Endothelial cell of umbilical vein (primary cell): Measurements from ENCODE around the gene PGBD5. TPM values are rescaled to one million over a fixed set of nuclear protein-coding genes. Genes with fewer than 3 reads are reported as not detected.

Source experiments
- BruUV-seq: library from RNA; stranded (reverse); fragments of 400-500 nt; replicated peaks from 2 replicates; lab custom pipeline; 2021; lab: Mats Ljungman, UMichigan
- CTCF ChIA-PET: fragments of 300-600, 350-600 bp; sonication (Branson Sonifier 250); formaldehyde crosslinking; loops from one replicate; lab custom pipeline; 2021; ENCODE audit warnings: antibody characterized with exemption, inconsistent platforms; lab: Charles Lee
- POLR2A ChIA-PET: fragments of 300-600, 350-600 bp; sonication (Branson Sonifier 250); formaldehyde crosslinking; loops from one replicate; lab custom pipeline; 2021; ENCODE audit warnings: antibody characterized with exemption, inconsistent platforms; lab: Charles Lee
- DNase-seq: peaks from one replicate; pipeline ENCODE4 v3.0.0-alpha.2; 2011; ENCODE audit warnings: low read depth, low spot score
- FAIRE-seq: peaks from 2 replicates; lab custom pipeline; 2011; peaks lifted over from hg19 to GRCh38; lab: Jason Lieb, UNC
- H2AFZ ChIP-seq: 2 replicates; pipeline ENCODE4 v1.6.0; 2012; ENCODE audit warnings: low read depth, low read length, control low read depth, inconsistent platforms
- H3K27ac ChIP-seq: 2 replicates; pipeline ENCODE4 v1.5.1; 2011; ENCODE audit warnings: low read depth, mild to moderate bottlenecking, control low read depth, low read length, moderate library complexity; ENCODE audit not compliant: insufficient read depth
- H3K27me3 ChIP-seq, 2 experiments: 2 replicates each; pipeline versions ENCODE4 v1.6.0 to v1.6.1; 2011; ENCODE audit warnings: low read length in 2 of 2, mixed read lengths in 1 of 2; ENCODE audit not compliant: control insufficient read depth in 2 of 2, insufficient read depth in 2 of 2
- H3K36me3 ChIP-seq, 2 experiments: 2 replicates in 1 of 2; 3 replicates in 1 of 2; pipeline ENCODE4 v1.5.1; 2011; ENCODE audit warnings: low read length in 2 of 2, mild to moderate bottlenecking in 1 of 2, moderate library complexity in 1 of 2; ENCODE audit not compliant: control insufficient read depth in 2 of 2, insufficient read depth in 2 of 2; ENCODE audit errors: extremely low read depth in 1 of 2
- H3K4me1 ChIP-seq: 3 replicates; pipeline ENCODE4 v1.5.1; 2011; ENCODE audit warnings: mild to moderate bottlenecking, low read length; ENCODE audit not compliant: control insufficient read depth, insufficient read depth; ENCODE audit errors: extremely low read depth
- H3K4me2 ChIP-seq: 2 replicates; pipeline ENCODE4 v1.6.1; 2011; ENCODE audit warnings: low read length, control low read depth, mixed read lengths; ENCODE audit not compliant: insufficient read depth
- H3K4me3 ChIP-seq, 3 experiments: fragments of 200-600 bp in 1 of 3; sonication (generic), shearing (Covaris generic) in 1 of 3; replicated peaks in 1 of 3; 2 replicates each; pipeline ENCODE4 v1.5.1; 2011 to 2016; ENCODE audit warnings: control low read depth in 3 of 3, low read length in 3 of 3, mild to moderate bottlenecking in 2 of 3, inconsistent platforms in 1 of 3, low read depth in 1 of 3, moderate library complexity in 1 of 3; ENCODE audit not compliant: insufficient read depth in 1 of 3
- H3K79me2 ChIP-seq: 2 replicates; pipeline ENCODE4 v1.6.0; 2012; ENCODE audit warnings: low read length, inconsistent platforms; ENCODE audit not compliant: control insufficient read depth, insufficient read depth
- H3K9ac ChIP-seq: replicated peaks from 2 replicates; pipeline ENCODE3; 2011; ENCODE audit warnings: low read length, control low read depth; ENCODE audit not compliant: insufficient read depth; ENCODE audit errors: extremely low read depth
- H3K9me1 ChIP-seq: replicated peaks from 3 replicates; pipeline ENCODE4 v1.6.0; 2011; ENCODE audit warnings: mild to moderate bottlenecking, low read length; ENCODE audit not compliant: control insufficient read depth, insufficient read depth; ENCODE audit errors: extremely low read depth
- H3K9me3 ChIP-seq: replicated peaks from 2 replicates; pipeline ENCODE4 v1.5.1; 2012; ENCODE audit warnings: low read length, inconsistent platforms; ENCODE audit not compliant: control insufficient read depth, insufficient read depth
- H4K20me1 ChIP-seq: replicated peaks from 2 replicates; pipeline ENCODE3; 2011; ENCODE audit warnings: mild to moderate bottlenecking, low read length; ENCODE audit not compliant: control insufficient read depth, insufficient read depth; ENCODE audit errors: extremely low read depth
- CTCF ChIP-seq, 2 donors: IDR thresholded peaks; 1 replicate in 1 of 2; 2 replicates in 1 of 2; pipeline ENCODE4 v1.5.1; 2011; ENCODE audit warnings: low read length in 2 of 2, mild to moderate bottlenecking in 2 of 2, moderate library complexity in 2 of 2, control low read depth in 1 of 2, inconsistent platforms in 1 of 2, low read depth in 1 of 2; ENCODE audit not compliant: insufficient read depth in 1 of 2; ENCODE audit errors: extremely low read depth in 1 of 2
- EZH2 ChIP-seq: IDR thresholded peaks from 2 replicates; pipeline ENCODE4 v1.6.1; 2012; ENCODE audit warnings: borderline replicate concordance, low read depth, mild to moderate bottlenecking, moderate library complexity, low read length, inconsistent platforms; ENCODE audit not compliant: severe bottlenecking
- FOS ChIP-seq: IDR thresholded peaks from 2 replicates; pipeline ENCODE4 v1.6.1; 2011; ENCODE audit warnings: mild to moderate bottlenecking, low read length, moderate library complexity, borderline replicate concordance; ENCODE audit not compliant: insufficient read depth
- GATA2 ChIP-seq: IDR thresholded peaks from 2 replicates; pipeline ENCODE4 v1.7.0; 2011; ENCODE audit warnings: low read depth, mild to moderate bottlenecking, moderate library complexity, mixed read lengths, low read length; ENCODE audit not compliant: insufficient read length, insufficient read depth
- JUN ChIP-seq: IDR thresholded peaks from 2 replicates; pipeline ENCODE4 v1.6.1; 2011; ENCODE audit warnings: borderline replicate concordance, low read depth; ENCODE audit not compliant: insufficient read length, insufficient read depth
- MYC ChIP-seq: IDR thresholded peaks from one replicate; pipeline ENCODE4 v1.6.1; 2011; ENCODE audit warnings: mild to moderate bottlenecking, low read depth, low read length
- POLR2A ChIP-seq: IDR thresholded peaks from 2 replicates; pipeline ENCODE4 v1.6.1; 2012; ENCODE audit warnings: low read depth, mild to moderate bottlenecking, control low read depth, low read length
- POLR2AphosphoS5 ChIP-seq: IDR thresholded peaks from 2 replicates; pipeline ENCODE4 v1.6.1; 2012; ENCODE audit warnings: low read depth, mild to moderate bottlenecking, control low read depth, low read length, moderate library complexity; ENCODE audit not compliant: insufficient read depth
- dilution Hi-C: fragments of 300-500 bp; cut with MboI; formaldehyde crosslinking; loops from one replicate; pipeline ENCODE4 v1.15.0; 2019; ENCODE audit warnings: low sequenced_read_pairs; ENCODE audit not compliant: extremely low pct_ligation_motif_present
- intact Hi-C: fragments of 100-400 bp; cut with micrococcal nuclease; formaldehyde crosslinking; loops from one replicate; pipeline ENCODE4 v1.10.0; 2022
- polyA plus RNA-seq, 4 experiments: library from polyadenylated mRNA; depleted of rRNA in 3 of 4; stranded (reverse) in 3 of 4; unstranded in 1 of 4; fragments of >200 nt; gene quantifications; 2 replicates each; pipeline versions ENCODE4 v1.2.1 to v1.2.3, GENCODE V29; 2011 to 2012; ENCODE audit warnings: missing spikeins in 1 of 4
- total RNA-seq: library from RNA; stranded (reverse); gene quantifications from 2 replicates; pipeline ENCODE4 v1.2.3, GENCODE V29; 2021
- TF ChIP-seq, protein P1 (sequence below): IDR thresholded peaks from 2 replicates; pipeline ENCODE4 v1.6.1; 2011; ENCODE audit not compliant: insufficient read depth, insufficient read length

PGBD5 gene
- total and polyA plus RNA-seq, 2 donors (not counting 3 experiments of a cell fraction or from before 2014, with no cell fraction given): 0.03 TPM; not detected in 1

- Histone ChIP-seq H3K27ac (no peak overlapping the region), H4K20me1 (no peaks in the 10 kb centered on the region), H3K4me3 (no peak overlapping the region), H3K36me3 (no peaks in the 10 kb centered on the region), H3K79me2 (no peaks in the 10 kb centered on the region), H3K9me3 (no peaks in the 10 kb centered on the region), H3K4me1 (no peaks in the 10 kb centered on the region), H3K9ac (no peak overlapping the region), H3K9me1 (no peaks in the 10 kb centered on the region), H2AFZ (no peak overlapping the region), H3K27me3 (peaks cover 29 to 33% of the 10 kb centered on the region in 2 experiments), H3K4me2 (no peak overlapping the region)
- intact Hi-C loops (no loop called here), dilution Hi-C loops (no loop called here)
- TF ChIP-seq POLR2A (no peak), MYC (no peak), CTCF (IDR thresholded peaks at IDR 0.05; ENCODE audit: extremely low read depth in 1 of 2, insufficient read depth in 1 of 2, low read depth in 1 of 2, low read length in 2 of 2) (no peak), EZH2 (no peak), POLR2AphosphoS5 (no peak), GATA2 (no peak), JUN (no peak), FOS (no peak)
- TF ChIP-seq, protein P1, sequence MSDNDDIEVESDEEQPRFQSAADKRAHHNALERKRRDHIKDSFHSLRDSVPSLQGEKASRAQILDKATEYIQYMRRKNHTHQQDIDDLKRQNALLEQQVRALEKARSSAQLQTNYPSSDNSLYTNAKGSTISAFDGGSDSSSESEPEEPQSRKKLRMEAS: no peak
- DNase-seq: no peak
- POLR2A ChIA-PET: no interaction called here
- no peak for FAIRE-seq
- CTCF ChIA-PET: no interaction called here
- BruUV-seq: no TSS peak
Observed at GRCh38 chr1:230423951-230424350, 2.2 kb downstream of the PGBD5 start.
